Measurements from ENCODE around the gene PER1.

DNA sequence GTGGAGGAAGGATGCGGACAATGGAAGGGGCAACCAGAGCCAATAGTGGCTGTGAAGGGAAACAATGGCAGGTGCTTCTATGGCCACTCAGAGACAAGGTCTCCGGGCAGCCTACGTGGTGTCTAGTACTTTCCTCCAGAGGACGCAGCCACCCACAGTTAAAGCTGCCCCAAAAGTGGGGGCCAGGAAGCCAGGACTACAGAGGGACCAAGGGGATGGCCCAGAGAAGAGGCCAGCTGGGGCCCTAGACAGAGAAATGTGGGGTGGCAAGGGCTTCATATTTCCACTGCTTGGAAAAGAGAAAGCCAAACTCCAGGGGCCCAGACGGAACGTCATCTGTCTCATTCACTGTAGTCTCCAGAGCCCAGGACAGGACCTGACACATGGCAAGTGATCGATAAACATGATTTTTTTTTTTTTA, 837 bp upstream of the PER1 start:
- TF ChIP-seq, protein P1, sequence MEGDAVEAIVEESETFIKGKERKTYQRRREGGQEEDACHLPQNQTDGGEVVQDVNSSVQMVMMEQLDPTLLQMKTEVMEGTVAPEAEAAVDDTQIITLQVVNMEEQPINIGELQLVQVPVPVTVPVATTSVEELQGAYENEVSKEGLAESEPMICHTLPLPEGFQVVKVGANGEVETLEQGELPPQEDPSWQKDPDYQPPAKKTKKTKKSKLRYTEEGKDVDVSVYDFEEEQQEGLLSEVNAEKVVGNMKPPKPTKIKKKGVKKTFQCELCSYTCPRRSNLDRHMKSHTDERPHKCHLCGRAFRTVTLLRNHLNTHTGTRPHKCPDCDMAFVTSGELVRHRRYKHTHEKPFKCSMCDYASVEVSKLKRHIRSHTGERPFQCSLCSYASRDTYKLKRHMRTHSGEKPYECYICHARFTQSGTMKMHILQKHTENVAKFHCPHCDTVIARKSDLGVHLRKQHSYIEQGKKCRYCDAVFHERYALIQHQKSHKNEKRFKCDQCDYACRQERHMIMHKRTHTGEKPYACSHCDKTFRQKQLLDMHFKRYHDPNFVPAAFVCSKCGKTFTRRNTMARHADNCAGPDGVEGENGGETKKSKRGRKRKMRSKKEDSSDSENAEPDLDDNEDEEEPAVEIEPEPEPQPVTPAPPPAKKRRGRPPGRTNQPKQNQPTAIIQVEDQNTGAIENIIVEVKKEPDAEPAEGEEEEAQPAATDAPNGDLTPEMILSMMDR (conservative IDR thresholded peaks at IDR 0.05; ENCODE audit: low read depth, low read length), result no peak
- TF ChIP-seq POLR2A (IDR thresholded peaks at IDR 0.05; ENCODE audit: low read depth, low read length) (peak; percentile 21; the same call in 1 of the 2 replicates), SMC3 (IDR thresholded peaks at IDR 0.05; ENCODE audit: low read depth, low read length) (no peak), MXI1 (IDR thresholded peaks at IDR 0.05; ENCODE audit: borderline replicate concordance, low read depth, low read length) (no peak), NFE2L2 (IDR thresholded peaks at IDR 0.05; ENCODE audit: low read depth, low read length) (no peak), CEBPB (IDR thresholded peaks at IDR 0.05; ENCODE audit: low read depth, low read length) (no peak), RAD21 (IDR thresholded peaks at IDR 0.05; ENCODE audit: low read length) (no peak), BHLHE40 (IDR thresholded peaks at IDR 0.05; ENCODE audit: low read depth, low read length) (no peak), USF2 (IDR thresholded peaks at IDR 0.05; ENCODE audit: low read depth, low read length) (no peak), RFX5 (IDR thresholded peaks at IDR 0.05; ENCODE audit: low read depth, low read length) (no peak), FOS (IDR thresholded peaks at IDR 0.05; ENCODE audit: low read depth, low read length) (no peak)

All from IMR-90 (cell line).